Caco-2 (cell line): ENCODE measurements around the gene ABHD16A. TPM values are rescaled to one million over a fixed set of nuclear protein-coding genes. Genes with fewer than 3 reads are reported as not detected.

Experiments used
- BruUV-seq: library from RNA; stranded (reverse); fragments of 400-500 nt; replicated peaks from 2 replicates; lab custom pipeline; 2021; lab: Mats Ljungman, UMichigan
- CTCF ChIA-PET: fragments of 300-600 bp; sonication (Branson Sonifier 250); formaldehyde crosslinking; loops from one replicate; lab custom pipeline; 2022; ENCODE audit warnings: antibody characterized with exemption; lab: Charles Lee
- POLR2A ChIA-PET: fragments of 300-600 bp; sonication (Branson Sonifier 250); formaldehyde crosslinking; loops from one replicate; lab custom pipeline; 2022; ENCODE audit warnings: antibody characterized with exemption; lab: Charles Lee
- DNase-seq, 2 experiments: peaks; one replicate each; pipeline versions ENCODE4 v3.0.0 to v3.0.0-alpha.2; 2020 to 2022
- H3K27me3 ChIP-seq: replicated peaks from 2 replicates; pipeline ENCODE4 v1.6.0; 2011; ENCODE audit warnings: low read length; ENCODE audit not compliant: control insufficient read depth, insufficient read depth
- H3K36me3 ChIP-seq: 2 replicates; pipeline ENCODE4 v1.5.1; 2011; ENCODE audit warnings: low read length; ENCODE audit not compliant: control insufficient read depth, insufficient read depth
- H3K4me1 ChIP-seq: fragments of 250-450 bp; sonication (Bioruptor Pico); 2 replicates; pipeline ENCODE4 v1.5.1; 2020; ENCODE audit warnings: mild to moderate bottlenecking
- H3K4me3 ChIP-seq: 2 replicates; pipeline ENCODE4 v1.5.1; 2011; ENCODE audit warnings: low read depth, mild to moderate bottlenecking, control low read depth, low read length
- H3K9me3 ChIP-seq: fragments of 250-450 bp; sonication (Bioruptor Pico); 2 replicates; pipeline ENCODE4 v1.5.1; 2020; ENCODE audit warnings: mild to moderate bottlenecking, moderate library complexity
- H3K27ac Mint-ChIP-seq: one replicate; pipeline ENCODE4 v1.8.0; 2022; ENCODE audit warnings: mixed read lengths; ENCODE audit not compliant: unreplicated experiment
- H3K27me3 Mint-ChIP-seq: one replicate; pipeline ENCODE4 v1.8.0; 2022; ENCODE audit warnings: mixed read lengths; ENCODE audit not compliant: insufficient read depth, unreplicated experiment
- H3K36me3 Mint-ChIP-seq: one replicate; pipeline ENCODE4 v1.8.0; 2022; ENCODE audit warnings: mild to moderate bottlenecking, mixed read lengths; ENCODE audit not compliant: insufficient read depth, unreplicated experiment
- H3K4me1 Mint-ChIP-seq: one replicate; pipeline ENCODE4 v1.8.0; 2022; ENCODE audit warnings: low read depth, mixed read lengths; ENCODE audit not compliant: unreplicated experiment
- H3K4me3 Mint-ChIP-seq: one replicate; pipeline ENCODE4 v1.8.0; 2022; ENCODE audit warnings: mild to moderate bottlenecking, moderate library complexity, mixed read lengths; ENCODE audit not compliant: unreplicated experiment
- H3K9me3 Mint-ChIP-seq: one replicate; pipeline ENCODE4 v1.8.0; 2022; ENCODE audit warnings: mixed read lengths; ENCODE audit not compliant: unreplicated experiment
- intact Hi-C: fragments of 100-400 bp; cut with micrococcal nuclease; formaldehyde crosslinking; loops from one replicate; pipeline ENCODE4 v1.10.0; 2022; ENCODE audit not compliant: unreplicated experiment
- total RNA-seq: library from RNA; stranded (reverse); gene quantifications from 2 replicates; pipeline ENCODE4 v1.2.3, GENCODE V29; 2022
- TF ChIP-seq, protein P1 (sequence below), 2 experiments: fragments of 200-600 bp in 1 of 2; IDR thresholded peaks; 1 replicate in 1 of 2; 2 replicates in 1 of 2; pipeline versions ENCODE4 v1.5.1 to v1.8.0; 2011 to 2022; ENCODE audit warnings: antibody characterized with exemption in 1 of 2, control low read depth in 1 of 2, inconsistent platforms in 1 of 2, low read depth in 1 of 2, low read length in 1 of 2, mild to moderate bottlenecking in 1 of 2, moderate library complexity in 1 of 2; ENCODE audit not compliant: insufficient read depth in 1 of 2, severe bottlenecking in 1 of 2, unreplicated experiment in 1 of 2

The ABHD16A gene
- total RNA-seq, 1 experiment from 2014 or later: 62.7 TPM

DNA sequence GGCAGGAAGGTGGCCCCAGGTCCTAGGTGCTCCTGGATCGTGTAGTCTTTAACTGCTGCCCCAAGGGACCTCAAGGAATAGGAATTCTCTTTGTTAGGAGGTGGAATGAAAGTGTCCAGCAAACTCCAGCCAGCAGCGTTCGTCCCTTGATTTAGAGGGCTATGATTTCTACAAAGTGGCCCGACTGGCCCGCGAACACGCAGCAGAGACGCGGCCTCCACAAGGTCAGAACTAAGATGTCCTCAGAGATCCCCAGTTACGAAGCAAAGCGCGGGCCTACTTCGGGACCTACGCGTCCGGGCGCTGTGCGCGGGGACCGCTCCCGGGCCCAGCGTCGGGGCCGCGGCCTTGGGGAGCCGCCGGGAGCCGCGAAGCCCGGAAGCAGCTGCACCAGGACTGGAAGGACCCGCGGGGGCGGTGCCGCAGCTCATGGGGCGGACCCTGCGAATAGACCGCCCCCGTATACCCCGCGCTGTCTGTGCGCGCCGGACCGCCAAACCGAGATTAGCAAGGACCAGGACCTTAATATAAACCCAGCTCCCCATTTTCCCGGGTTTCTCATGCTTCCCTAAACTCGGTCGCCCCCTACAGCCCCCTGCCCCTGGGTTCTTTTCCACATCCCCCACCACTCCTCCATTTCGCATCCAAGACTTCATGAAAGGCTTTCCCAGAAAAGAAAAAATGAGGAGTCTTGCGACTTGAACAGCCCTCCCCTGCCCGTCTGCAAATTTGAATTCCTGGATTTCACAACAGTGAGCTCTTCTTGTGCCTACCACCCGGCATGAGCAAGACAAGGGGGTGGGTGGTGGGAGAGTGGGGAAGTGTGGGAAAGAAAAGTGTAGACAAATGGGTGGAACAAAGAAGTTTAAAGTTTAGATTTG, 42.5 kb downstream of the ABHD16A start, which contains the start of gene C6orf47:
TSS of gene C6orf47 (minus strand) at position 398 of the 881 bp plus-strand sequence. CDS start 831 bp downstream, outside the sequence.
- peak within 1 kb of the TSS; percentile 88 for H3K4me3 Mint-ChIP-seq
- no peaks in the 10 kb centered on the region for H3K27me3 Mint-ChIP-seq
- ChIA-PET POLR2A (interaction anchor here (0.5 to 2.4 kb wide), 16 partner anchors 8 to 1047 kb away, joined by 3 to 17 read pairs (median 4); partner anchors contain the start of genes BAG6, DDX39B, MSH5 and NEU1), CTCF (interaction anchor here (0.7 to 1.3 kb wide), 5 partner anchors 8 to 154 kb away, joined by 3 to 6 read pairs (median 3); partner anchors contain the start of genes BAG6, HSPA1A and HSPA1L)
- peak; percentile 83 to 89 for DNase-seq
- no peaks in the 10 kb centered on the region for H3K9me3 Mint-ChIP-seq
- peaks cover 9% of the 10 kb centered on the region for H3K36me3 ChIP-seq
- H3K4me1 Mint-ChIP-seq: peaks cover 47% of the 10 kb centered on the region
- H3K36me3 Mint-ChIP-seq: peaks cover 81% of the 10 kb centered on the region
- intact Hi-C loops: loop anchor here (1.0 kb wide), 1 partner anchor 8 kb away; the partner anchor contains the start of gene BAG6
- TF ChIP-seq, protein P1, sequence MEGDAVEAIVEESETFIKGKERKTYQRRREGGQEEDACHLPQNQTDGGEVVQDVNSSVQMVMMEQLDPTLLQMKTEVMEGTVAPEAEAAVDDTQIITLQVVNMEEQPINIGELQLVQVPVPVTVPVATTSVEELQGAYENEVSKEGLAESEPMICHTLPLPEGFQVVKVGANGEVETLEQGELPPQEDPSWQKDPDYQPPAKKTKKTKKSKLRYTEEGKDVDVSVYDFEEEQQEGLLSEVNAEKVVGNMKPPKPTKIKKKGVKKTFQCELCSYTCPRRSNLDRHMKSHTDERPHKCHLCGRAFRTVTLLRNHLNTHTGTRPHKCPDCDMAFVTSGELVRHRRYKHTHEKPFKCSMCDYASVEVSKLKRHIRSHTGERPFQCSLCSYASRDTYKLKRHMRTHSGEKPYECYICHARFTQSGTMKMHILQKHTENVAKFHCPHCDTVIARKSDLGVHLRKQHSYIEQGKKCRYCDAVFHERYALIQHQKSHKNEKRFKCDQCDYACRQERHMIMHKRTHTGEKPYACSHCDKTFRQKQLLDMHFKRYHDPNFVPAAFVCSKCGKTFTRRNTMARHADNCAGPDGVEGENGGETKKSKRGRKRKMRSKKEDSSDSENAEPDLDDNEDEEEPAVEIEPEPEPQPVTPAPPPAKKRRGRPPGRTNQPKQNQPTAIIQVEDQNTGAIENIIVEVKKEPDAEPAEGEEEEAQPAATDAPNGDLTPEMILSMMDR (IDR thresholded peaks at IDR 0.05; ENCODE audit: insufficient read depth in 1 of 2, low read depth in 1 of 2, low read length in 1 of 2, severe bottlenecking in 1 of 2, unreplicated experiment in 1 of 2): no peak
- H3K9me3 ChIP-seq: no peaks in the 10 kb centered on the region
- H3K4me1 ChIP-seq: peaks cover 31% of the 10 kb centered on the region
- peak within 1 kb of the TSS; percentile 53 for H3K4me3 ChIP-seq
- peak within 1 kb of the TSS; percentile 89 for H3K27ac Mint-ChIP-seq
- no peaks in the 10 kb centered on the region for H3K27me3 ChIP-seq
- BruUV-seq: no TSS peak

GRCh38 chr6:31659649-31660380, 43.3 kb downstream of the ABHD16A start:
- H3K36me3 ChIP-seq: peaks cover 9% of the 10 kb centered on the region
- intact Hi-C loops: loop anchor here (1.0 kb wide), 1 partner anchor 8 kb away; the partner anchor contains the start of gene BAG6
- H3K9me3 ChIP-seq: no peaks in the 10 kb centered on the region
- no peaks in the 10 kb centered on the region for H3K27me3 ChIP-seq
- peak overlapping the region; percentile 53 for H3K4me3 ChIP-seq
- TSS peak; percentile 2 for BruUV-seq
- Mint-ChIP-seq H3K36me3 (peaks cover 78% of the 10 kb centered on the region), H3K4me1 (peaks cover 53% of the 10 kb centered on the region), H3K27me3 (no peaks in the 10 kb centered on the region), H3K27ac (peak overlapping the region; percentile 89), H3K9me3 (no peaks in the 10 kb centered on the region), H3K4me3 (peak overlapping the region; percentile 88)
- no peak for DNase-seq
- TF ChIP-seq, protein P1 (IDR thresholded peaks at IDR 0.05; ENCODE audit: insufficient read depth in 1 of 2, low read depth in 1 of 2, low read length in 1 of 2, severe bottlenecking in 1 of 2, unreplicated experiment in 1 of 2): no peak
- H3K4me1 ChIP-seq: peaks cover 39% of the 10 kb centered on the region
- CTCF ChIA-PET: interaction anchor here (0.6 to 1.3 kb wide), 4 partner anchors 8 to 165 kb away, joined by 3 to 6 read pairs (median 4); partner anchors contain the start of gene BAG6
- POLR2A ChIA-PET: interaction anchor here (0.5 to 2.4 kb wide), 10 partner anchors 11 to 203 kb away, joined by 3 to 14 read pairs (median 4); partner anchors contain the start of genes DDX39B, HSPA1A, HSPA1L and MSH5
